Chondrocyte (in vitro differentiated cells): Measurements from ENCODE around the gene ARFGAP1. TPM values are rescaled to one million over a fixed set of nuclear protein-coding genes. Genes with fewer than 3 reads are reported as not detected.
A peak's percentile ranks its signal among the peaks of the same experiment; 100 is the strongest.

Experiments used
- DNase-seq: peaks from one replicate; pipeline ENCODE4 v3.0.0; 2021; ENCODE audit warnings: mixed read lengths, low spot score
- H3K27ac Mint-ChIP-seq: one replicate; pipeline ENCODE4 v1.8.0; 2021; ENCODE audit warnings: mild to moderate bottlenecking, moderate library complexity, mixed read lengths; ENCODE audit not compliant: unreplicated experiment
- H3K27me3 Mint-ChIP-seq: 2 replicates; pipeline ENCODE4 v1.8.0; 2021; ENCODE audit warnings: low read depth, mixed read lengths
- H3K36me3 Mint-ChIP-seq: 2 replicates; pipeline ENCODE4 v1.8.0; 2021; ENCODE audit warnings: low read depth, mixed read lengths
- H3K4me1 Mint-ChIP-seq: 2 replicates; pipeline ENCODE4 v1.8.0; 2021; ENCODE audit warnings: low read depth, mild to moderate bottlenecking, mixed read lengths
- H3K4me3 Mint-ChIP-seq: one replicate; pipeline ENCODE4 v1.8.0; 2021; ENCODE audit warnings: mild to moderate bottlenecking, moderate library complexity, mixed read lengths; ENCODE audit not compliant: unreplicated experiment
- H3K9me3 Mint-ChIP-seq: 2 replicates; pipeline ENCODE4 v1.8.0; 2021; ENCODE audit warnings: low read depth, mixed read lengths
- total RNA-seq: library from RNA; stranded (reverse); gene quantifications from 3 replicates; pipeline ENCODE4 v1.2.1, GENCODE V29; 2021
- TF ChIP-seq, protein P1 (sequence below): fragments of 200-600 bp; sonication (generic); IDR thresholded peaks from 2 replicates; pipeline ENCODE4 v1.5.0; 2021; ENCODE audit warnings: antibody characterized with exemption, mild to moderate bottlenecking, moderate library complexity

The ARFGAP1 gene
- total RNA-seq, 1 donor from 2014 or later = 117 TPM

DNA sequence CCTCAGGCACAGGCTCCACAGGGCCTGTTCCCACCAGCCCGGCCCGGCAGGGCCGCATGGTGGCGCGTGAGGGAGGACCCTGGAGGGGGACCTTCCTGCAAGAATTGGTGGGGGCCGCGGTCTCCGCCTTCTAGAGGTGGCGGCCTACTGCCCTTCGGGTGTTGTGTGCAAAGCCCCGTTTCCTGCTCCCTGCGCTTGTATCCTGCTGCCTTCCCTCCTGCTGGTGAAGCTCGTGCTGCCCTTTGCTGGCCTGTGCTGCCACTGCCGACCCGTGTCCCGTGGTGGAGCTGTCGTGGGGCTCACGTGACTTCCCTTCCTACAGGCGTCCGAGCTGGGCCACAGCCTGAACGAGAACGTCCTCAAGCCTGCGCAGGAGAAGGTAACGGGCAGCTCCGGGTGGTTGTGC is 11.9 kb downstream of the ARFGAP1 start:
- H3K9me3 Mint-ChIP-seq = no peaks in the 10 kb centered on the region
- peaks cover 27% of the 10 kb centered on the region for H3K36me3 Mint-ChIP-seq
- H3K4me3 Mint-ChIP-seq = no peak overlapping the region
- TF ChIP-seq, protein P1, sequence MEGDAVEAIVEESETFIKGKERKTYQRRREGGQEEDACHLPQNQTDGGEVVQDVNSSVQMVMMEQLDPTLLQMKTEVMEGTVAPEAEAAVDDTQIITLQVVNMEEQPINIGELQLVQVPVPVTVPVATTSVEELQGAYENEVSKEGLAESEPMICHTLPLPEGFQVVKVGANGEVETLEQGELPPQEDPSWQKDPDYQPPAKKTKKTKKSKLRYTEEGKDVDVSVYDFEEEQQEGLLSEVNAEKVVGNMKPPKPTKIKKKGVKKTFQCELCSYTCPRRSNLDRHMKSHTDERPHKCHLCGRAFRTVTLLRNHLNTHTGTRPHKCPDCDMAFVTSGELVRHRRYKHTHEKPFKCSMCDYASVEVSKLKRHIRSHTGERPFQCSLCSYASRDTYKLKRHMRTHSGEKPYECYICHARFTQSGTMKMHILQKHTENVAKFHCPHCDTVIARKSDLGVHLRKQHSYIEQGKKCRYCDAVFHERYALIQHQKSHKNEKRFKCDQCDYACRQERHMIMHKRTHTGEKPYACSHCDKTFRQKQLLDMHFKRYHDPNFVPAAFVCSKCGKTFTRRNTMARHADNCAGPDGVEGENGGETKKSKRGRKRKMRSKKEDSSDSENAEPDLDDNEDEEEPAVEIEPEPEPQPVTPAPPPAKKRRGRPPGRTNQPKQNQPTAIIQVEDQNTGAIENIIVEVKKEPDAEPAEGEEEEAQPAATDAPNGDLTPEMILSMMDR = no peak
- DNase-seq = no peak
- peak overlapping the region; percentile 74 for H3K27ac Mint-ChIP-seq
- H3K4me1 Mint-ChIP-seq = no peaks in the 10 kb centered on the region
- H3K27me3 Mint-ChIP-seq = no peaks in the 10 kb centered on the region

DNA sequence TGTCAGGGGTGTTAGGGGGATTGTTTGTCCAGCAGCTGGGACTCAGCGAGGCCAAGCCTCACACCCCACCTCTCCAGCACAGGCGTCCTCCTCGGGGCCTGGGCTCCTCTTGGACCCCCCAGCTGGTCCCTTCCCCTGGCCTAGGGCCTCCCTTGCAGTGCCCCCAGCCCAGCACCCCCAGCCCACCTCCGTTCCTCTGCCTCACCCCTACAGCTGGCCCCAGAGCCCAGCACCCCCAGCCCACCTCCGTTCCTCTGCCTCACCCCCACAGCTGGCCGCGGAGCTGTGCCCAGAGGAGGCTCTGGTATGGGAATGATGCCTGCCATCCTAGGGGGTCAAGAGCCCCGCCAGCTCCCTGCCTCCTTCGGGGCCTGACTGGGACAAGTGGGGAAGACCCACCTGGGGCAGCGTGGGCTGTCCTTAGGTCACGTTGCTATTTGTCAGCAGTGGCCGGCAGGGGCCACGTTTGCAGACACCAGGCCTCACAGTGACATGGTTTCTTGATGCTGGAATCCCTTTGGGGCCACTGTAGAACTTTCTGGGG is 12.4 kb downstream of the ARFGAP1 start:
- TF ChIP-seq, protein P1 = no peak
- H3K27me3 Mint-ChIP-seq = no peaks in the 10 kb centered on the region
- no peak overlapping the region for H3K27ac Mint-ChIP-seq
- H3K36me3 Mint-ChIP-seq = peaks cover 26% of the 10 kb centered on the region
- no peaks in the 10 kb centered on the region for H3K9me3 Mint-ChIP-seq
- DNase-seq = no peak
- H3K4me3 Mint-ChIP-seq = no peak overlapping the region
- no peaks in the 10 kb centered on the region for H3K4me1 Mint-ChIP-seq

DNA sequence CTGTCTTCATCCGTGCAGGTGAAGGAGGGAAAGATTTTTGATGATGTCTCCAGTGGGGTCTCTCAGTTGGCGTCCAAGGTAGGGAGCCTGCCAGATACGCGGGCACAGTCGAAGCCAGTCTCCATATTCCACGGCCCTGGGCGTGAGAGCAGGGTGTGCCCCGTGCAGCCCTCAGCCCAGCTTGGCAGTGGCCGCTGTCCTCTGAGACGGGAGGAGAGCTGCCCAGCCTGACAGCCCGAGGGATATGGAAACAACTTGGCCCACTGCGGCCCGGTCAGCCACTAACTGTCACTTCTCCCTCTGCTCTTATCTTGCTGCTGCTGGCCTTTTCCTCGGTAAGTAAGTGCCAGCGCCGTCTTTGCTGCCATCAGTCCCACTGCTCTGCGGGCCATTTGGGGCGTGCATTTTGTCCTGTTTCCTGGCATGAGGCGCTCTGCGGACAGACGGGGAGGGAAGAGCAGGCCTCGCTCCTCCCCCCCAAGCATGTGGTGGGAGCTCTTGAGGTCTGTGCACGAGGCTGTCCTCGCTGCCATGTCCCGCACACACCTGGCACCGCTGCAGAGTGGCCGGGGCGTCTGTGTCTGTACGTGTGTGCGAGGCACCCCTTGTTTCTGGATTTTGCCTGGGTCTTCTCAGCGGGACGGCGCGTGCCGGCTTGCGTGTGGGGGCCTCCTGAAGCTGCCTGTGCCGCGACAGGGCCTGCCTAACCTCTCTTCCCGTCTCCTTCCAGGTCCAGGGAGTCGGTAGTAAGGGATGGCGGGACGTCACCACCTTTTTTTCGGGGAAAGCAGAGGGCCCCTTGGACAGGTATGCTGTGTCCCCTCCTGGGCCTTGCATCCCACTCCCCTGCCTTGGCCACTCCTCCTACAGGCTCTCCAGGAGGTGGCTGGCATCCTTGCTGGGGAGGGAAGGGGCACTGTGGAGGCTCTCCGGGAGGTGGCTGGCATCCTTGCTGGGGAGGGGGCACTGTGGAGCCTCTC is 13.3 kb downstream of the ARFGAP1 start:
- DNase-seq = no peak
- no peak overlapping the region for H3K27ac Mint-ChIP-seq
- no peaks in the 10 kb centered on the region for H3K4me1 Mint-ChIP-seq
- peaks cover 22% of the 10 kb centered on the region for H3K36me3 Mint-ChIP-seq
- H3K27me3 Mint-ChIP-seq = no peaks in the 10 kb centered on the region
- no peak overlapping the region for H3K4me3 Mint-ChIP-seq
- H3K9me3 Mint-ChIP-seq = no peaks in the 10 kb centered on the region
- TF ChIP-seq, protein P1 = no peak

DNA sequence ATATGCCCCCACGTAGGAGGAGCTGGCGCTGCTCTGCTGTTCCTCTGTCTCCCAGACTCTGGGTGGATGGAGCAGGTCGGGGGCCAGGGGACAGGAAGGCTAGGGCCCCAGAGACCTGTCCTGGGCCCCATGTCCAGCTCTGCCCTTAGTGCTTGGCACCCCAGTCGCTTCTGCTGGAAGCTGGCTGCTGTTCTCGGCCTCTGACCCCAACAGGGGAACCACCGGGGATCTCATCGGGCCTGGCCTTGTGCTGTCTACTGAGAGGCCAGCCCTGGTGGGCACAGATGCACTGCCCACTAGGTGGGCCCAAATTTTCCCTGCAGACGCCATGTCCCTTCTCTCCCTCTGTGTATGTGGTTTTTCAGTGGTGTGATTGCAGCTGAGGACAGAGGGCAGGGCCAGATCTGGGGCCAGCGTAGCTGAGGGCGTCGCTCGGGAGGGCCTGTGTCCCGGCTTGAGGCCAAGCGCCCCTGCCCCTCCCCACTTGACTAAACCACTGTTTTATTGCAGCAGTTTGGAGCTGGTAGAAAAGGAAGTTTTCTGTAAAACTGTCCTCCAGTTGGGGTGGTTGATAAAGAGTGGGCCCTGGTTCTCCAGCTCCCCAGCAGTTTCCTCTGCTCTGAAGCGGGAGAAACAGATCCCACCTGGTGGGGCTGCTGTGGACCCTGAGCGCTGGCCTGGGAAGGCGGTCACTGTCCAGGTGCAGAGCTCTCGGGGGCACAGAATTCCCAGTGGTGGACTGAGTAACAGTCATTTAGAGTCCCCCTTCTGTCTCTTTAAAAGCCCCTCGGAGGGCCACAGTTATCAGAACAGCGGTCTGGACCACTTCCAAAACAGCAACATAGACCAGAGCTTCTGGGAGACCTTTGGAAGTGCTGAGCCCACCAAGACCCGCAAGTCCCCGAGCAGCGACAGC is 14.4 kb downstream of the ARFGAP1 start:
- H3K27ac Mint-ChIP-seq = no peak overlapping the region
- peaks cover 20% of the 10 kb centered on the region for H3K36me3 Mint-ChIP-seq
- H3K27me3 Mint-ChIP-seq = no peaks in the 10 kb centered on the region
- DNase-seq = no peak
- no peak overlapping the region for H3K4me3 Mint-ChIP-seq
- H3K4me1 Mint-ChIP-seq = no peaks in the 10 kb centered on the region
- H3K9me3 Mint-ChIP-seq = no peaks in the 10 kb centered on the region
- TF ChIP-seq, protein P1 = no peak
